Prostate gland (tissue), 2 donors: ENCODE data around the gene CDH22. TPM values are rescaled to one million over a fixed set of nuclear protein-coding genes. Genes with fewer than 3 reads are reported as not detected.

Experiments used
- DNase-seq: peaks from one replicate; pipeline ENCODE4 v3.0.0-alpha.2; 2019; ENCODE audit warnings: low spot score
- H3K27ac ChIP-seq, 2 donors: fragments of 200-600 bp; sonication (generic); 2 replicates each; pipeline ENCODE4 v1.5.1; 2017 to 2019
- H3K27me3 ChIP-seq: fragments of 200-600 bp; sonication (generic); replicated peaks from 2 replicates; pipeline ENCODE4 v1.5.1; 2019; ENCODE audit not compliant: insufficient read depth
- H3K36me3 ChIP-seq, 2 donors: fragments of 200-600 bp; sonication (generic); 1 replicate in 1 of 2; 2 replicates in 1 of 2; pipeline versions ENCODE4 v1.5.1 to v1.8.1; 2017 to 2019
- H3K4me1 ChIP-seq: fragments of 200-600 bp; sonication (generic); replicated peaks from 2 replicates; pipeline ENCODE4 v1.5.1; 2019
- H3K4me3 ChIP-seq, 2 donors: fragments of 200-600 bp; sonication (generic); 2 replicates each; pipeline ENCODE4 v1.5.1; 2017 to 2019
- H3K9me3 ChIP-seq: fragments of 200-600 bp; sonication (generic); 2 replicates; pipeline ENCODE4 v1.5.1; 2017
- CTCF ChIP-seq, 4 experiments: fragments of 200-600 bp in 2 of 4; fragments of 450-650 bp in 2 of 4; sonication (generic) in 2 of 4; IDR thresholded peaks; 1 replicate in 3 of 4; 2 replicates in 1 of 4; pipeline ENCODE4 v1.5.1; 2016 to 2019; ENCODE audit warnings: antibody characterized with exemption in 4 of 4, mild to moderate bottlenecking in 2 of 4, moderate library complexity in 2 of 4
- POLR2A ChIP-seq: fragments of 450-650 bp; IDR thresholded peaks from one replicate; pipeline ENCODE4 v1.6.1; 2016; ENCODE audit warnings: antibody characterized with exemption, mild to moderate bottlenecking
- POLR2AphosphoS5 ChIP-seq: sonication (generic); formaldehyde crosslinking; IDR thresholded peaks from one replicate; pipeline ENCODE4 v1.6.1; 2017; ENCODE audit warnings: antibody characterized with exemption
- WGBS: methylation state at CpG from one replicate; pipeline ENCODE4 v1.1.5; 2018; 5-methylcytosine and 5-hydroxymethylcytosine counted together
- intact Hi-C: fragments of 100-400 bp; cut with DNase I; formaldehyde crosslinking; loops from one replicate; pipeline ENCODE4 v1.14.2; 2022
- total RNA-seq, 2 donors: library from RNA; depleted of rRNA; stranded (reverse); fragments of >200 nt; gene quantifications; one replicate each; pipeline ENCODE4 v1.1.0, GENCODE V29; 2016

CDH22 gene
- total RNA-seq, 2 donors from 2014 or later, result 1.9 to 3.3 TPM

DNA sequence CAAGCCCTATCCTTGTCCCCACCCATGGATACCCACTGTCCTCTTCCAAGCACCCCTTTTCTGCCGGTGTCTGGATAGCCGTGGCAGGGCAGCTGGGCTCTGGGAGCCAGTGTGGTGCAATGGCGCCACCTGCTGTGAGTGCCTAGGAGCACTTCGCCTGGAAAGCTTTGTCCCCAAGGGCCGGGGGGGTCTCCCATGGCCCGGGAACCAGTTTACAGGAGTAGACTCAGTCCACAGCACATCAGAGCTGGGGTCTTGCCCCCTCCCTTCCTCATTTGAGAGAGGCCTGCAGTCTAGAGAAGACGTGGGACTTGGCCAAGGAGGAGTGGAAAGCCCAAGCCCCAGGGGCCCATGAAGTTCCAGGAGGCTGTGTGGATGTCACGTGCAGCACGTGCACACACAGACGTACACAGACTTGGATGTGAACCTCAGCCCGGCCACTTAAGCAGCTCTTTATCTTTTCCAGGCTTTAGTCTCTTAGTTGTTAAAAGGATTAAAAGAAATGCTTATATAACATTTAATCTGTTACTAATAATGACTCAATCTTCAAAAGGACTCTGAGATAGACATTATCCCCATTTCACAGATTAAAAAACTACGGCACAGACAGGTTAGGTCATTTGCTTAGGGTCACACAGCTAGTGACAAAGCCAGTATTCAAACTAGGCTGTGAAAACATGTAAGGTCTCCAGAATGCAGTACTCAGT, 40.9 kb upstream of the CDH22 start:
- H3K9me3 ChIP-seq, result no peaks in the 10 kb centered on the region
- WGBS, result 33% methylated on average over 12 of the region's 12 CpGs
- no peak overlapping the region for H3K4me3 ChIP-seq
- H3K4me1 ChIP-seq, result no peaks in the 10 kb centered on the region
- DNase-seq, result peak; percentile 57
- no peak for TF ChIP-seq POLR2A
- peak; percentile 74 to 86 (median 80) for TF ChIP-seq CTCF (IDR thresholded peaks at IDR 0.05)
- no peaks in the 10 kb centered on the region for H3K36me3 ChIP-seq
- intact Hi-C loops, result loop anchor here (5.0 kb wide), 1 partner anchor 217 kb away; no protein-coding TSS in a partner anchor
- H3K27me3 ChIP-seq, result no peaks in the 10 kb centered on the region
- no peak overlapping the region for H3K27ac ChIP-seq

GRCh38 chr20:46347841-46348803, 39.8 kb upstream of the CDH22 start:
- intact Hi-C loops, result loop anchor here (5.0 kb wide), 1 partner anchor 216 kb away; no protein-coding TSS in a partner anchor
- WGBS, result 50% methylated on average over 21 of the region's 25 CpGs
- DNase-seq, result no peak
- Histone ChIP-seq H3K9me3 (no peaks in the 10 kb centered on the region), H3K4me3 (no peak overlapping the region), H3K36me3 (no peaks in the 10 kb centered on the region), H3K27me3 (no peaks in the 10 kb centered on the region), H3K4me1 (no peaks in the 10 kb centered on the region), H3K27ac (no peak overlapping the region)
- TF ChIP-seq CTCF (IDR thresholded peaks at IDR 0.05) (no peak), POLR2A (no peak), POLR2AphosphoS5 (no peak)

DNA sequence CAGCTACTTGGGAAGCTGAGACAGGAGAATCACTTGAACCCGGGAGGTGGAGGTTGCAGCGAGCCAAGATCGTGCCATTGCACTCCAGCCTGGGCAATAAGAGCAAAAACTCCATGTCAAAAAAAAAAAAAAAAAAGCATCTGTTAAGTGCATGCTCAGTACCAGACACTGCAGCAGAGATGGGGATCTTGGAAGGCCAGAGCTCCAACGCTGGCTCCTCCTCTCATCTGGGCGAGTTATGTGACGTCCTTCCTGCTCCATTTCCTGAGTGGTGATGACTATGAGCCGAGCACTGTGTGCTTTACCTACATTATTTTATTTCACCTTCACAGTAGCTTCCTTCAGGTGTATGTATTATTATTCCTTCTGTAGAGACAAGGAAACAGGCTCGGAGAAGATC, 38.5 kb upstream of the CDH22 start:
- Histone ChIP-seq H3K27me3 (no peaks in the 10 kb centered on the region), H3K4me1 (no peaks in the 10 kb centered on the region), H3K27ac (no peak overlapping the region), H3K36me3 (no peaks in the 10 kb centered on the region), H3K4me3 (no peak overlapping the region), H3K9me3 (no peaks in the 10 kb centered on the region)
- intact Hi-C loops, result loop anchor here (5.0 kb wide), 1 partner anchor 214 kb away; no protein-coding TSS in a partner anchor
- WGBS, result 88% methylated on average over 8 of the region's 8 CpGs
- TF ChIP-seq POLR2A, result no peak
- no peak for TF ChIP-seq CTCF (IDR thresholded peaks at IDR 0.05)
- no peak for DNase-seq

- Histone ChIP-seq H3K36me3 (no peaks in the 10 kb centered on the region), H3K4me3 (no peak overlapping the region), H3K27me3 (no peaks in the 10 kb centered on the region), H3K9me3 (no peaks in the 10 kb centered on the region), H3K4me1 (no peaks in the 10 kb centered on the region), H3K27ac (no peak overlapping the region)
- intact Hi-C loops, result loop anchor here (5.0 kb wide), 1 partner anchor 212 kb away; no protein-coding TSS in a partner anchor
- 59% methylated on average over 8 of the region's 8 CpGs for WGBS
- TF ChIP-seq CTCF (IDR thresholded peaks at IDR 0.05), result no peak
- no peak for TF ChIP-seq POLR2AphosphoS5
- no peak for TF ChIP-seq POLR2A
- DNase-seq, result no peak
Measured at GRCh38 chr20:46344488-46345162, 36.3 kb upstream of the CDH22 start.
